C4-2B (cell line): ENCODE measurements around the gene TNFAIP2.

Source experiments
- ZFX ChIP-seq: fragments of 450-650 bp; IDR thresholded peaks from 2 replicates; pipeline ENCODE4 v1.6.1; 2017
- TF ChIP-seq, protein P1 (sequence below): fragments of 450-650 bp; conservative IDR thresholded peaks from 2 replicates; pipeline ENCODE4 v1.5.1; 2017; ENCODE audit warnings: mild to moderate bottlenecking

DNA sequence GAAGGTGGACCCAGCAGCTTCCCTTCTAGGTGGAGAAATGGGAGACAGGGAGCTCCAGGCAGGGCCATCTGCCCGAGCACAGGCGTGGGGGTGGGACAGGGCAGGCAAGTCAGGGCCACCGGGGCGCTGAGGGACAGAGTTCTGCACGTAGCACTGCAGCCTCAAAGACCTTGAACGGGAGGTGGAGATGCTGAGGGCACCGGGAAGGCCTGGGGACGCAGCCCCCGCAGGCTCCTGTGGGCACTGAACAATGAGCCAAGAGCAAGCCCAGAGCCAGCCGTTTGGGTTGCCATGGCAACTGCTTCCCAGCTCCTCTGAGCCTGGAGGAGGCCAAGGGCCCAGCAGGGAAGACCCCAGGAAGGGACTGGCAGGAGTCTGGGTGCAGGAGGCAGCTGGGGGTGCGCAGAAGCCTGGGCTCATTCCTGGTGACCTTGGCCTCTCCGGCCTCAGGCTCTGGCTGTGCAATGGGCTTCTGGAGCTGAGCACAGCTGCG lies 35.9 kb upstream of the TNFAIP2 start:
- TF ChIP-seq, protein P1, sequence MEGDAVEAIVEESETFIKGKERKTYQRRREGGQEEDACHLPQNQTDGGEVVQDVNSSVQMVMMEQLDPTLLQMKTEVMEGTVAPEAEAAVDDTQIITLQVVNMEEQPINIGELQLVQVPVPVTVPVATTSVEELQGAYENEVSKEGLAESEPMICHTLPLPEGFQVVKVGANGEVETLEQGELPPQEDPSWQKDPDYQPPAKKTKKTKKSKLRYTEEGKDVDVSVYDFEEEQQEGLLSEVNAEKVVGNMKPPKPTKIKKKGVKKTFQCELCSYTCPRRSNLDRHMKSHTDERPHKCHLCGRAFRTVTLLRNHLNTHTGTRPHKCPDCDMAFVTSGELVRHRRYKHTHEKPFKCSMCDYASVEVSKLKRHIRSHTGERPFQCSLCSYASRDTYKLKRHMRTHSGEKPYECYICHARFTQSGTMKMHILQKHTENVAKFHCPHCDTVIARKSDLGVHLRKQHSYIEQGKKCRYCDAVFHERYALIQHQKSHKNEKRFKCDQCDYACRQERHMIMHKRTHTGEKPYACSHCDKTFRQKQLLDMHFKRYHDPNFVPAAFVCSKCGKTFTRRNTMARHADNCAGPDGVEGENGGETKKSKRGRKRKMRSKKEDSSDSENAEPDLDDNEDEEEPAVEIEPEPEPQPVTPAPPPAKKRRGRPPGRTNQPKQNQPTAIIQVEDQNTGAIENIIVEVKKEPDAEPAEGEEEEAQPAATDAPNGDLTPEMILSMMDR = no peak
- no peak for TF ChIP-seq ZFX
